ENCODE data around the gene OR11G2.
"Not testable (repeated sequence)": the region's sequence is repeated elsewhere in the genome, so short reads cannot be mapped to it uniquely, and the experiment has no call there.

The OR11G2 gene, protein sequence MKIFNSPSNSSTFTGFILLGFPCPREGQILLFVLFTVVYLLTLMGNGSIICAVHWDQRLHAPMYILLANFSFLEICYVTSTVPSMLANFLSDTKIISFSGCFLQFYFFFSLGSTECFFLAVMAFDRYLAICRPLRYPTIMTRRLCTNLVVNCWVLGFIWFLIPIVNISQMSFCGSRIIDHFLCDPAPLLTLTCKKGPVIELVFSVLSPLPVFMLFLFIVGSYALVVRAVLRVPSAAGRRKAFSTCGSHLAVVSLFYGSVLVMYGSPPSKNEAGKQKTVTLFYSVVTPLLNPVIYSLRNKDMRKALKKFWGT

DNA sequence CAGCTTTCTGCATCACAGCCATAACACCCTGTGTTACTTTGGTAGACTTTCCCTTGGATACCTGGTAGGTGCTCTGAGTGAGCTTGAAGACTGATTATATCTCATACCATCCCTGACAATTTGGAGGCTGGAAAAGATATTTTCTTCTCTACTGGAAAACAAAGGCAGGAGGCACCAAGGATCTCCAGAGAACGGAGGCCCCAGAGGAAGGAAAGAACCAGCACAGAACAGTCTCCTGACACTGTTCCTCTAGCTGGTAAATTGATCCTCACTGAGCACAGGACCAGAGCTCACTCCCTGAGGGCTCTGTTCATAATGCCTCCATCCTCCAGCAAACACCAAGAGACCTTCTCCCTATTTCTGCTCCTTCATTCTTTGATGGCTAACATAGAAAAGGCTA is at the start of gene OR11G2:
Gene OR11G2, plus strand, starts transcription at position 301 of the 400 bp plus-strand sequence. CDS start 6,542 bp downstream, outside the sequence.
- H3K9me3 Mint-ChIP-seq, result no peaks in the 10 kb centered on the region
- H3K27me3 Mint-ChIP-seq, result peaks cover 12% of the 10 kb centered on the region
- intact Hi-C loops (cut with micrococcal nuclease), result no loop called here
- H3K4me1 Mint-ChIP-seq (ENCODE audit: low read depth), result no peaks in the 10 kb centered on the region
- H3K27ac Mint-ChIP-seq, result no peak within 1 kb of the TSS
- no peaks in the 10 kb centered on the region for H3K36me3 Mint-ChIP-seq (ENCODE audit: low read depth)
- no peak within 1 kb of the TSS for H3K4me3 Mint-ChIP-seq

DNA sequence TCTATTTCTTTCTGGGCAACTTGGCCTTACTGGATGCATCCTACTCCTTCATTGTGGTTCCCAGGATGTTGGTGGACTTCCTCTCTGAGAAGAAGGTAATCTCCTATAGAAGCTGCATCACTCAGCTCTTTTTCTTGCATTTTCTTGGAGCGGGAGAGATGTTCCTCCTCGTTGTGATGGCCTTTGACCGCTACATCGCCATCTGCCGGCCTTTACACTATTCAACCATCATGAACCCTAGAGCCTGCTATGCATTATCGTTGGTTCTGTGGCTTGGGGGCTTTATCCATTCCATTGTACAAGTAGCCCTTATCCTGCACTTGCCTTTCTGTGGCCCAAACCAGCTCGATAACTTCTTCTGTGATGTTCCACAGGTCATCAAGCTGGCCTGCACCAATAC is 46.8 kb upstream of the OR11G2 start:
- intact Hi-C loops (cut with micrococcal nuclease), result no loop called here
- no peaks in the 10 kb centered on the region for H3K36me3 Mint-ChIP-seq (ENCODE audit: low read depth)
- no peak overlapping the region for H3K4me3 Mint-ChIP-seq
- peaks cover 3% of the 10 kb centered on the region for H3K27me3 Mint-ChIP-seq
- no peaks in the 10 kb centered on the region for H3K9me3 Mint-ChIP-seq
- H3K27ac Mint-ChIP-seq, result no peak overlapping the region
- peaks cover 5% of the 10 kb centered on the region for H3K4me1 Mint-ChIP-seq (ENCODE audit: low read depth)

DNA sequence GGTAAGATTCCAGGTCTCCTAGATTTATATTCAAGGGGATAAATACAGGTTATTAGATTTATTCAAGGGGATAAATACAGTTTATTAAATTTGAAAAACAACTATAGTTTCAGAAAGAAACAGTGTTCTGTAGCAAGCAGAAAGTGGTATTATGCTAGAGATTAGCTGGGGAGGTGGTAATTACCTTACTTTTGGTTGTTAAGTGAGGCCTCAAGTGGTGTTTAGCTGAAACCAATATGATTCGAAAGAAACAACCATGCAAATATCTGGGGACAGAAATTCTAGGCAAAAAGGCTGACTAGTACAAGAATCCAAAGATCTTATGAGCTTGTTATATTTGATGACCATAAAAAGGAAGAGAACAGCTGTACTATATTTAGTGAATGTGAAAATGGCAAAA is 45.9 kb upstream of the OR11G2 start:
- no peak overlapping the region for H3K4me3 Mint-ChIP-seq
- intact Hi-C loops (cut with micrococcal nuclease), result no loop called here
- peaks cover 3% of the 10 kb centered on the region for H3K27me3 Mint-ChIP-seq
- peaks cover 5% of the 10 kb centered on the region for H3K4me1 Mint-ChIP-seq (ENCODE audit: low read depth)
- H3K27ac Mint-ChIP-seq, result no peak overlapping the region
- H3K9me3 Mint-ChIP-seq, result no peaks in the 10 kb centered on the region
- H3K36me3 Mint-ChIP-seq (ENCODE audit: low read depth), result no peaks in the 10 kb centered on the region

DNA sequence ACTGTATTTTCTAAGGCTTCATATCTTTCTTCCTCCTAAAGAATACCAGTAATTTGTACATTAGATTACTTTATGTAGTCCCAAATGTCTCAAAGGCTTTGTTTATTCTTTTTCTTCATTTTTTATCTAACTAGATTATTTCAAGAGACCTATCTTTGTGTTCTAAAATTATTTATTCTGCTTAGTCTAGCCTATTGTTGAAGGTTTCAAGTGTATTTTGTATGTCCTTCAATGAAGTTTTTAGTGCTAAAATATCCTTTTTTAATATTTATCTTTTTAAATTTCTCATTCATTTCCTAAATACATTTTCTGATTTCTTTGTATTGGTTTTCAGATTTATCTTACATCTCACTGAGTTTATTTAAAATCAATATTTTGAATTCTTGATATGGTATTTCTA is 26.2 kb upstream of the OR11G2 start:
- Mint-ChIP-seq H3K9me3 (peaks cover 38% of the 10 kb centered on the region), H3K4me3 (no peak overlapping the region), H3K36me3 (ENCODE audit: low read depth) (no peaks in the 10 kb centered on the region), H3K27me3 (peaks cover 4% of the 10 kb centered on the region), H3K4me1 (ENCODE audit: low read depth) (no peaks in the 10 kb centered on the region), H3K27ac (no peak overlapping the region)
- intact Hi-C loops (cut with micrococcal nuclease), result no loop called here

DNA sequence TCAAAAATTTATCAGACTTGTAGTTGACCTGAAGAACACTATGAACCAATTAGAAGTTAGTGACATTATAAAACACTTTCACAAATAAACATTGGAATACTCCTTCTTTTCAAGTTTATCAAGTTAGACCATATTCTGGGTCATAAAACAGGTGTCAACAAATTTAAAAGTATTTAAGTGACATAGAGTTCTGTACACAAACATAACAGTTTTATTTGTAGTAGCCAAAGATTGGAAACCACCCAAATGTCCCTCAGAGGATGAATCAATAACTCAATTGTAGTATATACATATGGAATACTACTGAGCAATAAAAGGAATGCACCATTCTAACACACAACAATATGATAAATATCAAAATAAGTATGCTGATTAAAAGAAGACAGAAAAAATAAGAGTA is 23.6 kb upstream of the OR11G2 start:
- no peak overlapping the region for H3K4me3 Mint-ChIP-seq
- H3K27ac Mint-ChIP-seq, result no peak overlapping the region
- no peaks in the 10 kb centered on the region for H3K36me3 Mint-ChIP-seq (ENCODE audit: low read depth)
- H3K9me3 Mint-ChIP-seq, result peaks cover 38% of the 10 kb centered on the region
- no peaks in the 10 kb centered on the region for H3K4me1 Mint-ChIP-seq (ENCODE audit: low read depth)
- intact Hi-C loops (cut with micrococcal nuclease), result no loop called here
- H3K27me3 Mint-ChIP-seq, result peaks cover 4% of the 10 kb centered on the region

DNA sequence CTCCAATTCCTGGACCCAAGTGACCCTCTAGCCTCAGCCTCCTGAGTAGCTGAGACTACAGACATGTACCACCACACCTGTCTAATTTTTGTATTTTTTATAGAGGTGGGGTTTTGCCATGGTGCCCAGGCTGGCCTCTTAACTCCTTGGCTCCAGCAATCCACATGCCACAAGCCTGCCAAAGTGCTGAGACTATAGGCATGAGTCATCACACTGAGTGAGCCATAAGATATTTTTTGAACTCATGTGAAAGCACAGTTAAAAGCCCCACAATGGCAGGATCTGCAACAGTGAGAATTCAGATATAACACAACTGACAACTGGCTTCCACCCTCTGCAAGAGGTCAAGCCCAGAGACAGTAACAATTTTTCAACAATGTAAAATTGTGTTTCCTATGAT is 20.8 kb upstream of the OR11G2 start:
- intact Hi-C loops (cut with micrococcal nuclease); H3K27me3 Mint-ChIP-seq; H3K4me3 Mint-ChIP-seq; H3K36me3 Mint-ChIP-seq (ENCODE audit: low read depth); H3K27ac Mint-ChIP-seq; H3K4me1 Mint-ChIP-seq (ENCODE audit: low read depth): not testable (repeated sequence)
- peaks cover 13% of the 10 kb centered on the region for H3K9me3 Mint-ChIP-seq

DNA sequence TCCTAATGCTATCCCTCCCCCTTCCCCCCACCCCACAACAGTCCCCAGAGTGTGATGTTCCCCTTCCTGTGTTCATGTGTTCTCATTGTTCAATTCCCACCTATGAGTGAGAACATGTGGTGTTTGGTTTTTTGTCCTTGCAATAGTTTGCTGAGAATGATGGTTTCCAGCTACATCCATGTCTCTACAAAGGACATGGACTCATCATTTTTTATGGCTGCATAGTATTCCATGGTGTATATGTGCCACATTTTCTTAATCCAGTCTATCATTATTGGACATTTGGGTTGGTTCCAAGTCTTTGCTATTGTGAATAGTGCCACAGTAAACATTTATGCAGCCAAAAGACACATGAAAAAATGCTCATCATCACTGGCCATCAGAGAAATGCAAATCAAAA is 16.5 kb upstream of the OR11G2 start:
- H3K4me3 Mint-ChIP-seq; H3K27ac Mint-ChIP-seq; H3K4me1 Mint-ChIP-seq (ENCODE audit: low read depth); H3K9me3 Mint-ChIP-seq; H3K27me3 Mint-ChIP-seq; intact Hi-C loops (cut with micrococcal nuclease); H3K36me3 Mint-ChIP-seq (ENCODE audit: low read depth): not testable (repeated sequence)

DNA sequence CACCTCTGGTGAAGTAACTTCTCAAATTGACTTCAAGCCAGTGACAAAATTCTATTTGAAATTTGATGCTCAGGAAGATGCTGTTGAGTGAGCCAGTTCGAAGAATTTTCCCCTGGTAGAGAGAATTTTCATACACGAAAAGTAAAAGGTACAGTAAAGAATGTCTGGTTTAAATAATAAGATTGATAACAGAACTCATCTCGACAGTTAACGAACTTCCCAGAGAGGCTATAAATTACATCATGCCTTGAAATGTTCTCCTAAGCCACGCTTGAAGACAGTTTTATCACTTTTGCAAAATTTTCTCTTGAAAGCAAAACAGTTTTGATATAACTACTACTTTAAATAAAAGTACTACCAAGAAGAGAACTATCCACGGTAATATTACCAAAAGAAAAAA is 14.4 kb upstream of the OR11G2 start:
- no peaks in the 10 kb centered on the region for H3K9me3 Mint-ChIP-seq
- H3K36me3 Mint-ChIP-seq (ENCODE audit: low read depth), result no peaks in the 10 kb centered on the region
- H3K4me1 Mint-ChIP-seq (ENCODE audit: low read depth), result peaks cover 15% of the 10 kb centered on the region
- H3K27me3 Mint-ChIP-seq, result no peaks in the 10 kb centered on the region
- H3K27ac Mint-ChIP-seq, result no peak overlapping the region
- intact Hi-C loops (cut with micrococcal nuclease), result no loop called here
- no peak overlapping the region for H3K4me3 Mint-ChIP-seq

DNA sequence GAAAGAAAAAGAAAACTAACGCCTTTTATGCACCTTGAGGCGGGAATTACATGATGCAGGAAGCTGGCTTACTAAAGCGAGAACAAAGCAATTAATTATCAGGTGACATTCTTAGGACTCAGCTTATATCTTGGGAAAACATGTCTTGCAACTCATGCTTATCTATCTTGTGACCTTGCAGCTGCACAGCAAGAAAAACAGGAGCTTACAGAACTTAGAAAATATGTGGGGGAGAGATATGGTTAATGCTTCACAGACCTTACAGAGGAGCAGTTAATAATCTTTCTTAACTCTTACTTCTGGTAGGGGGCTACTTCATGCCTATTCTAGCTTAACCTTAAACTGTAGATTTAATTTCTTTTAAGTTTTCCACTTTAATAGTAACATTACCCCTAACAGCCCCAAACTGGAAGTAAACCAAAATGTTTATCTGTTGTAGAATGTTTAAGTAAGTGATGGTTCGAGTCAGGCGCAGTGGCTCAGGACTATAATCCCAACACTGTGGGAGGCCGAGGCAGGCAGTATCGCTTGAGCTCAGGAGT is 13.2 kb upstream of the OR11G2 start:
- Mint-ChIP-seq H3K4me3 (no peak overlapping the region), H3K27me3 (no peaks in the 10 kb centered on the region), H3K27ac (no peak overlapping the region), H3K4me1 (ENCODE audit: low read depth) (peaks cover 15% of the 10 kb centered on the region), H3K36me3 (ENCODE audit: low read depth) (no peaks in the 10 kb centered on the region), H3K9me3 (no peaks in the 10 kb centered on the region)
- intact Hi-C loops (cut with micrococcal nuclease), result no loop called here

DNA sequence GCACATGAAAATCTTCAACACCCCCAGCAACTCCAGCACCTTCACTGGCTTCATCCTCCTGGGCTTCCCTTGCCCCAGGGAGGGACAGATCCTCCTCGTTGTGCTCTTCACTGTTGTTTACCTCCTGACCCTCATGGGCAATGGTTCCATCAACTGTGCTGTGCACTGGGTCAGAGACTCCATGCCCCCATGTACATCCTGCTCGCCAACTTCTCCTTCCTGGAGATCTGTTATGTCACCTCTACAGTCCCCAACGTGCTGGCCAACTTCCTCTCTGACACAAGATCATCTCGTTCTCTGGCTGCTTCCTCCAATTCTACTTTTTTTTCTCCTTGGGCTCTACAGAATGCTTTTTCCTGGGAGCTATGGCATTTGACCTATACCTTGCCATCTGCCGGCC is 11.5 kb upstream of the OR11G2 start:
- Mint-ChIP-seq H3K9me3 (no peaks in the 10 kb centered on the region), H3K27me3 (no peaks in the 10 kb centered on the region), H3K4me3 (no peak overlapping the region), H3K4me1 (ENCODE audit: low read depth) (peaks cover 15% of the 10 kb centered on the region), H3K36me3 (ENCODE audit: low read depth) (no peaks in the 10 kb centered on the region), H3K27ac (peak overlapping the region; percentile 78)
- intact Hi-C loops (cut with micrococcal nuclease), result no loop called here

DNA sequence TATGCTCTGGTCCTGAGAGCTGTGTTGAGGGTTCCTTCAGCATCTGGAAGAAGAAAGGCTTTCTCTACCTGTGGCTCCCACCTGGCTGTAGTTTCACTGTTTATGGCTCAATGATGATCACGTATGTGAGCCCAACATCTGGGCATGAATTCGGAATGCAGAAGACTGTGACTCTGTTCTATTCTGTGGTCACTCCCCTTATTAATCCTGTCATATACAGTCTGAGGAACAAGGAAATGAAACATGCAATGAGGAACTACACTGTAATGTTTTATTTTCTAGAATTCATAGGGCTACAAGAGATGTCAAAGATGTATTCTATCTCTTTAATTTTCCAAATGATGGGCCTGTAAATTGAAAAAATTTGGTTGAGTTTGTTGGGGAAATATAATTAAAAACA is 10.8 kb upstream of the OR11G2 start:
- peak overlapping the region; percentile 78 for H3K27ac Mint-ChIP-seq
- intact Hi-C loops (cut with micrococcal nuclease), result no loop called here
- H3K27me3 Mint-ChIP-seq, result no peaks in the 10 kb centered on the region
- peaks cover 15% of the 10 kb centered on the region for H3K4me1 Mint-ChIP-seq (ENCODE audit: low read depth)
- H3K9me3 Mint-ChIP-seq, result no peaks in the 10 kb centered on the region
- no peaks in the 10 kb centered on the region for H3K36me3 Mint-ChIP-seq (ENCODE audit: low read depth)
- peak overlapping the region; percentile 42 for H3K4me3 Mint-ChIP-seq

DNA sequence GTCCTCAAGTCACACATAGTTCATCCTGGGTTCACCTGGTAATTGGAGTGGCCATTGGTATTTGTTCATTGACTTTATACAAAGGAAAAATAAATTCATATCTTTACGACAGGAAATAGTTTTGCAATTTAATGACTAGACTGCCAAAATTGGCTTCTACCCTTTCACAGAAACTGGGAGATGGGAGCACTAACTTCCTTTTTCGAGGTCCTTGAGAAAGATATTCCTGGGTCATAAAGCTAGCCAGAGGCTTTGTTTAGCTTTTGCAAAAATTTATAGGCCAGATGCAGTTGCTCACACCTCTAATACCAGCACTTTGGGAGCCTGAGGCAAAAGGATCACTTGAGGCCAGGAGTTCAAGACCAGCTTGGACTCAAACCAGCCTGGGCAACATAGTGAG is 10.2 kb upstream of the OR11G2 start:
- Mint-ChIP-seq H3K36me3 (ENCODE audit: low read depth) (no peaks in the 10 kb centered on the region), H3K27ac (peak overlapping the region; percentile 78), H3K4me3 (no peak overlapping the region), H3K27me3 (no peaks in the 10 kb centered on the region), H3K9me3 (no peaks in the 10 kb centered on the region), H3K4me1 (ENCODE audit: low read depth) (peaks cover 15% of the 10 kb centered on the region)
- intact Hi-C loops (cut with micrococcal nuclease), result no loop called here

DNA sequence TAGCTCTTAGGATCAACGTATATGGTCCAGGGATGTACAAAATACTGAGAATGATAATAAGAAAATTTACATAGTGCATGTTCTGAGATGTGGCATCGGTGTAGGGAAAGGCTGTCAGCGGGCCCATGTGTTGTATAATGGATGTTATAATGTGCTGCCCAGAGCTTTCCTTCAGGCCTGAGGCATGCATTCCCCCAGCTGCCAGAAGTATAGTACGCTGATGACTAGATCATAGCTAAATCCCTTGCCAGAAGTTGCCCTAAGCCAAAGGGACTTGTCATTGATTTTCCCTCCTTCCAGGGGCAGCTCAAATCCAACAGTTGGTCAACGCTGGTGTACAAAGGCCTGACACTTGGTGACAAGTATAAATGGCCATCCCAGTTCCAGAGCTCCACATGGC is 6.5 kb upstream of the OR11G2 start:
- no peaks in the 10 kb centered on the region for H3K36me3 Mint-ChIP-seq (ENCODE audit: low read depth)
- intact Hi-C loops (cut with micrococcal nuclease), result no loop called here

DNA sequence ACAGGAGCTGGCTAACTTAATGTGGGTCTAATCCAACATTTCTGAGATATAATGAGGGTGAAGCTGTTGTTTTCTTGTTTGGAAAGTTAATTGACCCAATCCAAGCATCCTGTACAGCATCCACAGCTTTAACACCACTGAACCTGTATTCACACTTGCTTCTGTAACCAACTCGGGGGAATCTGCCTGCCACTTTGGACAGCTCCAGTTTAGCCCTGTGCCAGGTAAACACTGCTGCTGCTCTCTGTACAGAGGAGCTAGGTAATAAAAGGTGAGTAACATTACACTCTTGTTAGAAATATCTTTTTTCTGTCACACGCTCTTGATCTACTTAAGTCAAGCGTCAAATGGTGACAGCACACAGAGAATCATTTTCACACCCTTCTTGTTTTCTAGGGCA is 700 bp downstream of the OR11G2 start:
- peaks cover 13% of the 10 kb centered on the region for H3K27me3 Mint-ChIP-seq
- intact Hi-C loops (cut with micrococcal nuclease), result no loop called here
- no peaks in the 10 kb centered on the region for H3K9me3 Mint-ChIP-seq
- no peak overlapping the region for H3K4me3 Mint-ChIP-seq
- H3K36me3 Mint-ChIP-seq (ENCODE audit: low read depth), result no peaks in the 10 kb centered on the region
- no peaks in the 10 kb centered on the region for H3K4me1 Mint-ChIP-seq (ENCODE audit: low read depth)
- H3K27ac Mint-ChIP-seq, result no peak overlapping the region

More for the DNA sequence above, 6.5 kb upstream of the OR11G2 start:
- Mint-ChIP-seq H3K9me3 (no peaks in the 10 kb centered on the region), H3K4me3 (no peak overlapping the region), H3K27ac (no peak overlapping the region), H3K4me1 (ENCODE audit: low read depth) (peaks cover 8% of the 10 kb centered on the region), H3K27me3 (peaks cover 7% of the 10 kb centered on the region)

DNA sequence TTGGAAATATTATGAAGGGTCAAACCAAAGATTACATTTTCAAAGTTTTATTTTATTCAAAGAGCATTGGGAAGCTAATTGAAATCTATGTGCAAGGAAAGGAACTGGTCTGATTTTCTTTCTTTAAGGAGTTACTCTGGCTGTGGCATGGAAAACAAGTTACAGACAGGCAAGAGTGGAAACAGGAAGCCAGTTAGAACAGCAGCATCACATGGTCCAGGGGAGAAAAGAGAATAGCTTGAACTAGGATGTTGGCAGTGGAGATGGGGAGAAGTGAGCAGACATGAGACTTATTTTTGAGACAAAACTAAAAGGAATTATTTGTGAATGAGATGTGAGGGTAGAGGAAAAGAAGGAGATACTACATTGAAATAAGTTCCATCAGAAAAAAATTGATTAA is 3.4 kb downstream of the OR11G2 start:
- Mint-ChIP-seq H3K9me3 (no peaks in the 10 kb centered on the region), H3K4me1 (ENCODE audit: low read depth) (peaks cover 7% of the 10 kb centered on the region), H3K36me3 (ENCODE audit: low read depth) (no peaks in the 10 kb centered on the region), H3K4me3 (no peak overlapping the region), H3K27me3 (peaks cover 6% of the 10 kb centered on the region), H3K27ac (no peak overlapping the region)
- intact Hi-C loops (cut with micrococcal nuclease), result no loop called here

Data from dendritic cell treated with granulocyte-macrophage colony-stimulating factor and Interleukin-4, amounts not matched to agents 40 ng/mL and 50 ng/mL, for 4 days (primary cell).